Stimulated activated CD8-positive, alpha-beta memory T cell treated with anti-CD3 and anti-CD28 coated beads, Interleukin-15, amount 100 ng/mL, for 1 hour (primary cell): ENCODE results near the gene FADS2.
"Not testable (repeated sequence)": the region's sequence is repeated elsewhere in the genome, so short reads cannot be mapped to it uniquely, and the experiment has no call there.

Source experiments
- DNase-seq: peaks from one replicate; pipeline ENCODE4 v3.0.0-alpha.2; 2020; ENCODE audit warnings: low read depth

FADS2 gene

GRCh38 chr11:61868571-61869428 lies 40.7 kb downstream of the FADS2 start:
- no peak for DNase-seq

GRCh38 chr11:61869429-61869707 lies 41.3 kb downstream of the FADS2 start:
- DNase-seq = no peak

- DNase-seq = no peak
These were observed 41.8 kb downstream of the FADS2 start for GRCh38 chr11:61869708-61870451.

- no peak for DNase-seq
These were observed 42.5 kb downstream of the FADS2 start for GRCh38 chr11:61870541-61871031.

GRCh38 chr11:61871158-61871597 lies 43.1 kb downstream of the FADS2 start:
- peak; percentile 41 for DNase-seq

GRCh38 chr11:61872935-61873565 lies 45.0 kb downstream of the FADS2 start:
- DNase-seq = no peak

GRCh38 chr11:61873588-61874376 lies 45.7 kb downstream of the FADS2 start:
- no peak for DNase-seq

GRCh38 chr11:61874377-61874809 lies 46.3 kb downstream of the FADS2 start:
- DNase-seq = no peak

- DNase-seq = no peak
These were observed 46.8 kb downstream of the FADS2 start for GRCh38 chr11:61874853-61875252.

- DNase-seq = no peak
These were observed 47.6 kb downstream of the FADS2 start for GRCh38 chr11:61875698-61876097.

- DNase-seq = no peak
These were observed 51.1 kb downstream of the FADS2 start for GRCh38 chr11:61879152-61879551.

- DNase-seq = no peak
These were observed 51.9 kb downstream of the FADS2 start for GRCh38 chr11:61880031-61880430.

- no peak for DNase-seq
These were observed 52.4 kb downstream of the FADS2 start for GRCh38 chr11:61880454-61880853.

- no peak for DNase-seq
These were observed 53.3 kb downstream of the FADS2 start for GRCh38 chr11:61881397-61881796.

GRCh38 chr11:61882267-61882666 lies 54.2 kb downstream of the FADS2 start:
- DNase-seq = not testable (repeated sequence)

- no peak for DNase-seq
These were observed 54.8 kb downstream of the FADS2 start for GRCh38 chr11:61882879-61883278.

- no peak for DNase-seq
These were observed 55.2 kb downstream of the FADS2 start for GRCh38 chr11:61883327-61883726.

GRCh38 chr11:61883947-61884346 lies 55.8 kb downstream of the FADS2 start:
- no peak for DNase-seq

GRCh38 chr11:61885166-61885778 lies 57.2 kb downstream of the FADS2 start:
- no peak for DNase-seq

GRCh38 chr11:61885784-61886580 lies 57.9 kb downstream of the FADS2 start:
- DNase-seq = no peak

- no peak for DNase-seq
These were observed 58.5 kb downstream of the FADS2 start for GRCh38 chr11:61886643-61887042.
